HG02870 (cell line): ENCODE measurements around the gene RPL34.

Experiments
- ATAC-seq: cut with Tn5 transposase; IDR thresholded peaks from one replicate; pipeline ENCODE4 v1.9.1; 2021; ENCODE audit warnings: mild to moderate bottlenecking, moderate library complexity; ENCODE audit not compliant: unreplicated experiment

The RPL34 gene

DNA sequence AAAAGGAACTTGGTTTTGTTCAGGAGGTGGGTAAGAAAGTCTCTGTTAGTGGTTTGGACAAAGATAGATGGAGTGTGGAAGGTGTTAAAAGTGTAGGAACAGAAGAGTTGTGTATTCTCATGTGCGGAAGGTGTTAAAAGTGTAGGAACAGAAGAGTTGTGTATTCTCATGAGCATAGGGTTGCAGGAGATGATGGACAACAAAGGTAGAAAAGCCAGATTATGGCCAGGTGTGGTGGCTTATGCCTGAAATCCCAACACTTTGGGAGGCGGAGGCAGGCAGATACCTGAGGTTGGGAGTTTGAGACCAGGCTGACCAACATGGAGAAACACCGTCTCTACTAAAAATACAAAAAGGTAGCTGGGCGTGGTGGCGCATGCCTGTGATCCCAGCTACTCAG lies 2.5 kb downstream of the RPL34 start:
- no peak for ATAC-seq

GRCh38 chr4:108624263-108625056 lies 4.1 kb downstream of the RPL34 start:
- no peak for ATAC-seq

- no peak for ATAC-seq
These were observed 5.7 kb downstream of the RPL34 start for GRCh38 chr4:108626056-108626455.

DNA sequence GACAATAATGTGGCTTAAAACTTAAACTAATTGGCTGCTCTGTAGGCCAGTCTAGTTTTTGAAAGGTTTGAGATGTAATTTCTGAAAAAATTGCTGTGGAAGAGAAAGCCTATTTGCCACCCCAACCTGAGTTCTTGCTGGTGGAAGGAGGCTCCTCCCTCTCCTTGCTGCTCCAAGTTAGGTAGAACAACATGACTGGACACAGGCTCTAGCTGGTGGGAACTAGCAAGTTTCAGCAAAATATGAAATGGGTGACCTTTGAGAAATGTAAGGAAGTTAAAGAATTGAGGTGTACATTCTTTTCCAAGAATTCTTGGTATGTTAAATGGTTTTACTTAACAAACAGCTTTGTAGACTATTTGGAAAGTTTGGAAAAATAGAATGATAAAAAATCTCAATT lies 8.0 kb downstream of the RPL34 start:
- ATAC-seq: no peak

DNA sequence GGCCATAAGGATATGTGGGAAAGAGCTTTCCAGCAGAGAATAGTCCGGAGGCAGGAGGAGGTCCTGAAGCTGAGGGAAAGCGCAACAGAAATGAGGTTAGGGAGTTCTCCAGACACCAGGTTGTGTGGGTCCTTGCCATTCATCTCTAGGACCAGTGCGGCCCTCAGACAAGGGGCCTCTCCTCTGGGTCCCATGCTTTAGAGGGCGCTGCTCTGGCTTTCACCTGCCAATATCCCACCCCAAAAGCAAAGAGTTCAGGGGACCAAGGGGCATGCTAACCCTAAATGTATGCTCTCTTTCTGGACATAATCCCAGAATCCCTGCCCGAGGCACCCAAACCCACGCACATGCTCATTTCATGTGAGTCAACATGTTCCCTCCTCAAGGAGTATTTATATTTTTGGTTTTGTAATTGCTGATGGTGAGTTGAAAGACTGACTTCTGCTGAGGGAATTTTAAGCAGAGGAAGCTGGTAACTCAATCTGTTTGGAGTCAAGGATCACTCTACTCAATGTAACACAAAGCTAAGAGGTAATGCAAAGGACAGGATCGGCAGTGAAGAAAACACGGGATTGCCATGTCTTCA lies 14.8 kb downstream of the RPL34 start:
- no peak for ATAC-seq

DNA sequence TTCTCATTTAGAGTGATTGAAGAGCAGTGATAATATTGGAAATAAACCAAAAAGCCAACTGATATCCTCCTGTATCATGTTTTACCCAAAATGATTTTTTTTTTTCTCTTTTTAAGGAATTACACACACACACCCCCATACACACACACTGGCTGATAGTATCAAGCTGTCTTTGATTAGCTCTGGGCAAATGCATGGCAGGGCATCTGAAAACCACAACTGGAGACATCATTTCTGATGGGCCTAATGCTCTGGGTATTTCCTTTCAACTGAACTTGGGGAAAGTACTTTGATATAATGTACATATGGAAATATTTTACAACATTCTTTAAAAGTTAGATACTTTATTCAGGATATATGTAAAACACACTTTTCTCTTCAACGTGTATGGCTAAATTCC lies 15.9 kb downstream of the RPL34 start:
- ATAC-seq: no peak

DNA sequence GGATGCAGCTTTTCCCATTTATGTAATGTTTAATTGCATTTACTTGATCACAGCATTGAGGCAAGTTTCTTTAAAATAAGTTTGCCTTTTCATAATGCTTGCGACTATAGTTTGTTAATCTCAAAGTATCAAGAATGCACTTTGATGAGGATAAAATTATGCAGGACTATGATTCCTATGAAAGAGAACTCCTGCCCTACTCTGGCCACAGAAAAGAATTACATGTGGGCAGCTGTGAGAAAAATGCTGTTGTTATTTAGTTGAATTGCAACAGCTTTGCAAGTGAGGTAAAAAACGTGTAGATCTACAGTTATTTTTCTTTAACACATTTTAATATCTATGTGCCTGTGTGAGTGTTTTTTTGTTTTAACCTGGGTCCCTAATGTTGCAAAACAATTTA lies 17.5 kb downstream of the RPL34 start:
- no peak for ATAC-seq

- no peak for ATAC-seq
These were observed 23.9 kb downstream of the RPL34 start for GRCh38 chr4:108644237-108644636.

DNA sequence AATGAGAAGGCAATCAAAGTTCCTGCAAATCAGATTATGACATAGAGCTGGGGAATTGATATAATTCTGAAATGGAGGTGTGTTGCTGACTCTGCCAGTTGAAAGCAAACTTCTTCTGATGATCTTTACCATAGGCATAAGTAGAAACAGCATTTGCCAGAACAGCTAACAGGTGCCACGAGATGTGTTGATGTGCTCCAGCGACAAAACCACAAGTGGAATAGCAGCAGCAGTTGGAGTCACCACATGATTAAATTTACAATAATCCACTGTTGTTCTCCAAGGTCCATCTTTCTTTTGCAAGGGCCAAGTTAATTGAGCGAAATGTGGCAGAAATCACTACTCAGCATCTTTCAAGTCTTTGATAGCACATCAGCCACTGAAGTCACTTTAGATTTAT lies 26.3 kb downstream of the RPL34 start:
- ATAC-seq: no peak

GRCh38 chr4:108649863-108650211 lies 29.5 kb downstream of the RPL34 start:
- ATAC-seq: peak; percentile 19

GRCh38 chr4:108650212-108651013 lies 30.0 kb downstream of the RPL34 start, which contains the start of gene OSTC:
Gene OSTC, plus strand, starts transcription at chr4:108650599. Its CDS starts 57 bp downstream, at chr4:108650656.
- peak; percentile 87 for ATAC-seq

DNA sequence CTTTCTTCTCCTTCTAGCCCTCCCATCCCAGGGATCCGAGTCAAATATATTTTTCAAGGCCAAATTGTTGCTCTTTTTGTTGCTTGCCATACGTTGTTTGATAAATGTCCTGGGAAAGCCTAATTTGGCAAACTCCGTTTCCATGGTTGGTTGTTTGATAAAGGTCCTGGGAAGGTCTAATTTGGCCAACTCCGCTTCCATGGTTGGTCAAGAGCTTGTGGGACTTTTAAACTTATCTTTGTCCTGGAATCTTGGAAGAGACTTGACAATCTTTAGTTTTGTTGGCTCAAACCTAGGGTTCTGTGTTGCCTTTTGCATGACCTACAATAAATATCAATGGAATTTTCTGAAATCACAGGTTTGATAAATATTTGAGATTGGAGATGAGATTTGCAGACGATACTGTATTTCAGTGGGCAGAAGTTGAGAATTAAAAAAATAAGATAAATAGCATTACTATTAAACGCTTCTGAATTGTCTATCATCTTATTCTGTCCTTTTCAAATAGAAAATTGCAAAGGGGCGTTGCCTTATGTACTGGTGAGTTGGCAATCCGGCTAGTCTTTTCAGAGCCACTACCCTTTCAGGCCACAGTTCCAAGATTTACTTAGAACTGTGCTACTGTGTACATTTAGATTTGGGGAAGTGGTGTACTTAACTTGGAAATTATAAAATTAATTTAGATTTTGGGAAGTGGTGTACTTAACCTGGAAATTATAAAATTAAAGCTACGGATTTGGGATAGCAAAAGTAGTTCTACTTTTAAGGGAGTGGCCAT lies 30.8 kb downstream of the RPL34 start:
- no peak for ATAC-seq

DNA sequence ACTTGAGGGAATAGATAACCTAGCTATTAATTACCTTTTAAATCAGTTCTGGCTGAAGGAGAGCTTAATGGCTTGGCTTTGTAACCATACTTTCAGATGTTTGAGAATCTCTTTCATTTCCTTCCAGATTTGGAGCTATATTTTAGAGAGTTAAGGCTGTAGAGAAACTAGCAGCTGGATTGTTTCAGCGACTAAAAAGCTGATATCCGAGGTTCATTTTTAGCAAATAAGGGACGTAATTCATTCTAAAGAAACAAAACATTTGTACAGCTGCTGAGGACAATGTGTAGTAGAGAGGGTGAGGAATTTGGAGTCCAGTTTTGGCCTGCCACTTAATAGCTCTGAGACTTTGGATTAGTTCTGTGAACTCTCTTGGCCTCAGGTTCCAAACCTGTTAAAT lies 42.3 kb downstream of the RPL34 start:
- ATAC-seq: no peak

DNA sequence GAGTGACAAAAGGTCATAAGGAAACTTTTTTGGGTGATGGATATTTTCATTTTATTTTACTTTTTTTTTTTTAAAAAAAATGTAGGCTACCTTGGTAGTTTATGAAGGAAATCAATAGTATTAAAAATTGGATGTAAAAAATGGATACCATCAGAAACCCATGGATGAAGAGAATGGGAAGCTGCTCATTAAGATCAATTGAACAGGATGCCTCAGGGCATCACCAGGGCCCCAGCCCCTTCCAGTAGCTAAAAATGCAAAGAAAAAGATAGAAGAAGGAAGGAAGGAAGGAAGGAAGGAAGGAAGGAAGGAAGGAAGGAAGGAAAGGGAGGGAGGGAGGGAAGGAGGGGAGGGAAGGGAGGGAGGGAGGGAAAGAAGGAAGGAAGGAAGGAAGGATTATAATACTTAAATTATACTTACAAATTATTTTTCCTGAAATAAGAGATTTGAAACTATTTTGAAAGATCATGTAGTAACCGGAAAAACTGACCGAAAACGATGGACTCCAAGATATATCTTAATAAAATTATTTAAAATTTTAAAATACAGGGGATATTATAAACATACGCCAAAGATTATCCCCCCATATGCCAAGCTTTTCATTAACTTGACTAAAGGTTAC lies 54.1 kb downstream of the RPL34 start:
- no peak for ATAC-seq
